Measurements from ENCODE around the gene CIROP.

Gene CIROP

DNA sequence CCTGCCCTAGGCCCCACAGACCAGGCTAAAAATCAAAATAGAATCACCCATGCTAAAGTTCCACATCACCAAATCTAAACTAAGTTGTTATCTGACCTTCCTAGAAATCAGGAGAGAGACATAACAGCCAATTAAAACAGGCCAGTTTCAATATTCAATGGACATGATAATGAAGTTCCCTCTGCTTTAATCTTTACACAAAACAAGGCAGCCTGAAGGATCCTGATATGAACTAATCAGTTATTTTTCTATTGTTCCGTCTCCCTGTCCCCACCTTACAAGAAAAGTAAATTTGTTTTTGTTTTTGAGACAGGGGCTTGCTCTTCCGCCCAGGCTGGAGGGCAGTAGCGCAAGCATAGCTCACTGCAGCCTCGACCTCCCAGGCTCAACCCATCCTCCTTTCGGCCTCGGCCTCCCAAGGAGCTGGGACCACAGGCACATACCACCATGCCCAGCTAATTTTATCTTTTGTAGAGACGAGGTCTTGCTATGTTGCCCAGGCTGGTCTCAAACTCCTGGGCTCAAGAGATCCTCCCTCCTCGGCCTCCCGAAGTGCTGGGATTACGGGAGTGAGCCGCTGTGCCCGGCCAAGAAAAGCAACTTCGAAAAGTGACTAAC lies 19.7 kb upstream of the CIROP start:
- H3K27me3 ChIP-seq (ENCODE audit: insufficient read depth, poor library complexity, severe bottlenecking): no peaks in the 10 kb centered on the region
- no peaks in the 10 kb centered on the region for H3K9me3 ChIP-seq (ENCODE audit: severe bottlenecking)
- no peak overlapping the region for H3K27ac ChIP-seq (ENCODE audit: poor library complexity, severe bottlenecking)
- peaks cover 2% of the 10 kb centered on the region for H3K4me1 ChIP-seq (ENCODE audit: insufficient read depth, poor library complexity, severe bottlenecking)
- DNase-seq (ENCODE audit: low spot score) (no peak), ATAC-seq (ENCODE audit: low read depth) (no peak)
- TF ChIP-seq, protein P1, sequence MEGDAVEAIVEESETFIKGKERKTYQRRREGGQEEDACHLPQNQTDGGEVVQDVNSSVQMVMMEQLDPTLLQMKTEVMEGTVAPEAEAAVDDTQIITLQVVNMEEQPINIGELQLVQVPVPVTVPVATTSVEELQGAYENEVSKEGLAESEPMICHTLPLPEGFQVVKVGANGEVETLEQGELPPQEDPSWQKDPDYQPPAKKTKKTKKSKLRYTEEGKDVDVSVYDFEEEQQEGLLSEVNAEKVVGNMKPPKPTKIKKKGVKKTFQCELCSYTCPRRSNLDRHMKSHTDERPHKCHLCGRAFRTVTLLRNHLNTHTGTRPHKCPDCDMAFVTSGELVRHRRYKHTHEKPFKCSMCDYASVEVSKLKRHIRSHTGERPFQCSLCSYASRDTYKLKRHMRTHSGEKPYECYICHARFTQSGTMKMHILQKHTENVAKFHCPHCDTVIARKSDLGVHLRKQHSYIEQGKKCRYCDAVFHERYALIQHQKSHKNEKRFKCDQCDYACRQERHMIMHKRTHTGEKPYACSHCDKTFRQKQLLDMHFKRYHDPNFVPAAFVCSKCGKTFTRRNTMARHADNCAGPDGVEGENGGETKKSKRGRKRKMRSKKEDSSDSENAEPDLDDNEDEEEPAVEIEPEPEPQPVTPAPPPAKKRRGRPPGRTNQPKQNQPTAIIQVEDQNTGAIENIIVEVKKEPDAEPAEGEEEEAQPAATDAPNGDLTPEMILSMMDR (IDR thresholded peaks at IDR 0.05; ENCODE audit: poor library complexity, severe bottlenecking): no peak
- no peaks in the 10 kb centered on the region for H3K36me3 ChIP-seq (ENCODE audit: low read depth)
- H3K4me3 ChIP-seq (ENCODE audit: severe bottlenecking): no peak overlapping the region

DNA sequence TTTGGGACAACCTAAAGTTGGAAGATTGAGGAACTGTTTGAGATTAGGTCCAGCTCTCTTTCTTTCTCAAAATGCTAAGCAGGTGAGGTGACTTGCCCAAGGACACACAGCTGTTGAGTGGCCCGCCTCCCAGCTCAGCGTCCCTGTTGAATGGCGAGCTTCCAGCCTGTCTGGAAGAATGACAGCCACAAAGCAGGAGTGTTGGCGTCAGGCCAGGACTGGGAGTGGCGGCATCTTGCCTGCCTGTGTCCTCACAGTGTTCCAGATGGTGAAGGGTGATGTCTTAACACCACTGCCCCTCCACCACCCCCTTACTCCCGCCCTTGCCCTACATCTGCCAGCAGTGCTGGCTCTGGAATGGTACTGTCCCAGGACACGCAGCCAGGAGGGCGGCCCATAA lies 18.6 kb upstream of the CIROP start:
- Histone ChIP-seq H3K4me1 (ENCODE audit: insufficient read depth, poor library complexity, severe bottlenecking) (peaks cover 2% of the 10 kb centered on the region), H3K27me3 (ENCODE audit: insufficient read depth, poor library complexity, severe bottlenecking) (no peaks in the 10 kb centered on the region), H3K9me3 (ENCODE audit: severe bottlenecking) (no peaks in the 10 kb centered on the region), H3K4me3 (ENCODE audit: severe bottlenecking) (no peak overlapping the region), H3K36me3 (ENCODE audit: low read depth) (no peaks in the 10 kb centered on the region), H3K27ac (ENCODE audit: poor library complexity, severe bottlenecking) (no peak overlapping the region)
- no peak for DNase-seq (ENCODE audit: low spot score)
- TF ChIP-seq, protein P1 (IDR thresholded peaks at IDR 0.05; ENCODE audit: poor library complexity, severe bottlenecking): no peak
- ATAC-seq (ENCODE audit: low read depth): 0 out of 3 replicates have a peak, but pooled peaks have one; percentile 6

DNA sequence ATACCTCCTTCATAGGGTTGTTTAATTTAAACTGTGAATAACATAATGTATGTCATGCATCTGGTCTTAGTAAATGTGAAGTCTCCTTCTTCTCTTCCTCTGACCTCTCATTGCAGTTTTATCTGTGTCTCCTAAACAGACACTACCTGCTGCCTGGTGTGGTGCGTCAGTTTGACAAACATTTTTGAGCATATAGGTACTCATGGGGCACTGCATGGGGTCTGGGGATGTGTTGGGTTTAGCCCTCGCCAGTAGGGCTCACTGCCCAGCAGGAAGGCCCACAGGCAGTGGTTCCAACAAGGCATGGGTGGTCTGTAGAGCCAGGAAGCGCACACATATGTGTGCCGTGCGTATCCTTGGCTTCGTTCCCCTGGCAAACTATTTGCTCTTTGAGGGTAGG lies 17.3 kb upstream of the CIROP start:
- Histone ChIP-seq H3K4me3 (ENCODE audit: severe bottlenecking) (no peak overlapping the region), H3K4me1 (ENCODE audit: insufficient read depth, poor library complexity, severe bottlenecking) (peaks cover 2% of the 10 kb centered on the region), H3K27me3 (ENCODE audit: insufficient read depth, poor library complexity, severe bottlenecking) (no peaks in the 10 kb centered on the region), H3K9me3 (ENCODE audit: severe bottlenecking) (no peaks in the 10 kb centered on the region), H3K27ac (ENCODE audit: poor library complexity, severe bottlenecking) (no peak overlapping the region), H3K36me3 (ENCODE audit: low read depth) (no peaks in the 10 kb centered on the region)
- no peak for DNase-seq (ENCODE audit: low spot score)
- TF ChIP-seq, protein P1 (IDR thresholded peaks at IDR 0.05; ENCODE audit: poor library complexity, severe bottlenecking): no peak
- ATAC-seq (ENCODE audit: low read depth): no peak

DNA sequence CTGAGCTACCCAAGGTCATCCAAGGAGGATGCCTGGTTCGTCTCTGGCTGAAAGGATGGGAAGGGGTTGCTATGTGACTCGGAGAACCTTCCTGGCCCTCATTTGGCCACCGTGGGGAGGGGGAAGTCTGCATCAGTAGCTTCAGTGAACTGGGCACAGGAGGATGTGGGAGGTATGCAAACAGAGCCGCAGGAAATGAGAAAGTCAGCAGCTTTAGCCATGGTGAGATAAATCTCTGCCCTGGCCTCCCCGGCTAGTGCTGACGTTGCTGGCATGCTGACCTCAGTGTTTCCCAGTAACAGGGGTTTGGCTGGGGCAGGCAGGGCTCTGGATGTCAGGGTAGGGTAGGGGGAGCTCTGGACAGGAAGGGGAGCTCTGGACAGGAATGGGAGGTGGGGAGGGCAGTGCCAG lies 16.6 kb upstream of the CIROP start:
- H3K27ac ChIP-seq (ENCODE audit: poor library complexity, severe bottlenecking): no peak overlapping the region
- no peak overlapping the region for H3K4me3 ChIP-seq (ENCODE audit: severe bottlenecking)
- no peak for ATAC-seq (ENCODE audit: low read depth)
- TF ChIP-seq, protein P1 (IDR thresholded peaks at IDR 0.05; ENCODE audit: poor library complexity, severe bottlenecking): no peak
- H3K9me3 ChIP-seq (ENCODE audit: severe bottlenecking): no peaks in the 10 kb centered on the region
- DNase-seq (ENCODE audit: low spot score): no peak
- no peaks in the 10 kb centered on the region for H3K36me3 ChIP-seq (ENCODE audit: low read depth)
- peaks cover 6% of the 10 kb centered on the region for H3K4me1 ChIP-seq (ENCODE audit: insufficient read depth, poor library complexity, severe bottlenecking)
- H3K27me3 ChIP-seq (ENCODE audit: insufficient read depth, poor library complexity, severe bottlenecking): no peaks in the 10 kb centered on the region

DNA sequence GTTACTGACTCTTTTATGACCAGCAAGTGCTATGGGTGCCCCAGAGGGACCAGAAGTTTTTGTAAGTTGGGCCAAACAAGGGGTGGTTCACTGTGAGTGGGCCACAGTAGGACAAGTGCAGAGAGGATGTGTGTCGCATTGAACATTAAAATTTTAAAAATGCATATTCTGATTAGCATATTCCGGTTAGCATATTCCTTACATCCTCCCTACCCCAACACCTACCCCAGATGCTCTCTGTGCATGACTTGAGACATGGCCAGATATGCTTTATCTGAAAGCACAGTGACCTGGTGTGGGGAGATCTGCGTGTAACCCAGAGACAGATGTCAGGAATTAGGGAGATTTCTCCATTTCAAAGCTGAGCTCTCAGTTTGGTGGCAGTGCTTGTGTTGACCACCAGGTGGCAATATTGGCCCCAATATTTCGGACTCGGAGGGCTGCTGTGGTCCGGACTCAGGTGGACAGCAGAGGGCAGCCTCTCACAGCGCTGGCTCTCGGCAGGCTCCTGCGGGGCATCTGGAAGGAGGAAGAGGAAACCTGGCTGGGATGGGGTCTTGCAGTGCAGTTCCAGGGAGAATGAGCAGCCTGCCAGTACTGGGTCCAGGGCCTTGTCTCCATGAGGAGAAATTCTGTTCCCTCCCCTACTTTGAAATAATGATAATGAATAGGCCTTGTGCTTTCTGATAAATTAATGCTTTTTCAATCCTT lies 15.9 kb upstream of the CIROP start:
- TF ChIP-seq, protein P1 (IDR thresholded peaks at IDR 0.05; ENCODE audit: poor library complexity, severe bottlenecking): peak; percentile 100
- Histone ChIP-seq H3K27ac (ENCODE audit: poor library complexity, severe bottlenecking) (no peak overlapping the region), H3K4me3 (ENCODE audit: severe bottlenecking) (no peak overlapping the region)

More for the DNA sequence above, 15.9 kb upstream of the CIROP start:
- DNase-seq (ENCODE audit: low spot score) (no peak), ATAC-seq (ENCODE audit: low read depth) (peak; percentile 86)
- Histone ChIP-seq H3K27me3 (ENCODE audit: insufficient read depth, poor library complexity, severe bottlenecking) (no peaks in the 10 kb centered on the region), H3K36me3 (ENCODE audit: low read depth) (no peaks in the 10 kb centered on the region), H3K4me1 (ENCODE audit: insufficient read depth, poor library complexity, severe bottlenecking) (peaks cover 10% of the 10 kb centered on the region), H3K9me3 (ENCODE audit: severe bottlenecking) (no peaks in the 10 kb centered on the region)
